ENCODE data around the gene SLC33A1.

- TF ChIP-seq CTCF (IDR thresholded peaks at IDR 0.05): no peak
- no peak for TF ChIP-seq POLR2A (IDR thresholded peaks at IDR 0.05)
Observed at GRCh38 chr3:155880286-155880685, 26.1 kb upstream of the SLC33A1 start.
